Stimulated activated CD4-positive, alpha-beta T cell treated with anti-CD3 and anti-CD28 coated beads, Interleukin-2, amount 100 ng/mL, for 24 hours (primary cell): ENCODE data around the gene IP6K1.
A peak's percentile ranks its signal among the peaks of the same experiment; 100 is the strongest.
"Not testable (repeated sequence)": the region's sequence is repeated elsewhere in the genome, so short reads cannot be mapped to it uniquely, and the experiment has no call there.

Experiments
- DNase-seq, 2 donors: peaks; one replicate each; pipeline ENCODE4 v3.0.0-alpha.2; 2020

Gene IP6K1

DNA sequence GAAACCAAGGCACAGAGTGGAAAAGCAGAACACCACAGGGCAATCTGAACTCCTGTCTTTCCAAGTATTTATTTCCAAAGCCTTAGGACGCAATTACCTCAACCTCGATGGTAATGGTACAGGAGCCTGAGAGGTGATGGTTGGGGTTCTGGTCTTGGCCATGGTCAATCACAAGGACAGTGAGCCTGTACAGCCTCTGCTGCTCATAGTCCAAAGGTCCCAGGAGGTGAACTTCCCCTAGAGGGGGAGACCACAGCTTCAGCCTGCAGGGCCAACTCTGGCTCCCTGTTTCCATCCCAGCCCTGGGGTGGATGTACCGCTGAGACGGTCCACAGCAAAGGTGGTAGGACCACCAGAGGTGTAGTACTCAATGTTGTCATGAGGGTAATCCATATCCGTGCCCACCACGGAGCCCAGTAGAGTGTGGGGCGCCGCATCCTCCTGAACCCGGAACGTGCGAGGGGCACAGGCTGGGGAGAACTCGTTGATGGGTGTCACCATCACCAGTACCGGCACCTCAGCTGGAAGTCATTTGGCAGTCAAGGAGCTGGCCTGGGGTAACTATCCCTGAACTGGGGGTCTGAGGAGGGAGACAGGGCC is 7.2 kb upstream of the IP6K1 start:
- no peak for DNase-seq

DNA sequence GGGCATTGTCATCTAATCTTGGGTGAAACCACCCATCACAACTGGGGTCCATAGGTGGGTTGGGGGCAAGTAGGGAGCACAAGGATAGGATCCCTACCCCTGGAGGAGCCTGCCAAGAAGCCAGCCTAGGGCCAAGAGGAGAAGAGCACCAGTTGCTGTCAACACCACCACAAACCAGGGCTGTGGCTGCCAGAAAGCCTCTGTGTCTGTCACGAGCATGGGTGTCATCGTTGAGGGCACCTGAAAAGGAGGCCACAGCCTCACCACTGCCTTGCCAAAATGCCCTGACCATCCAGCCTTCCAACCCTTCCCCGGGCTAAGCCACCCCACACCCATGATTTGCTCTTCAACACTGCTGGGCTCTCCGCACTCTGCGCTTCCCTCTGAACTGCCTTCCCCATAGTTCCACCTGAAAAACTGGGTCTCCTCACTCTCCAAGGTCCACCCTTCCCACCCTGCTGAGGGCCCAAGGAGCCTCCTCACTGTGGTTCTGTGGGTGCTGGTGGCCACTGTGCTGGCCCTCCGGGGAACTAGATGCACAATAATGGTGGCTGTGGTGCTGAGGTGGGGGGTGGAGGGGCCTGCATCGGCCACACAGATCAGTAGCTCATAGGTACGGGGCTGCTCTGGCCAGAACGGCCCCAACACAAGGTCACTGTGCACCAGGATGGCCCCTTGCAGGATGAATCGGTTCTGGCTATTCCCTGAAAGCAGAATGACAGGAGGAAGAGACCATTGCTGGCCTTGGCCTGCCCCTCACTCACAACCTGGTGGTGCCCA is 6.2 kb upstream of the IP6K1 start:
- no peak for DNase-seq

DNA sequence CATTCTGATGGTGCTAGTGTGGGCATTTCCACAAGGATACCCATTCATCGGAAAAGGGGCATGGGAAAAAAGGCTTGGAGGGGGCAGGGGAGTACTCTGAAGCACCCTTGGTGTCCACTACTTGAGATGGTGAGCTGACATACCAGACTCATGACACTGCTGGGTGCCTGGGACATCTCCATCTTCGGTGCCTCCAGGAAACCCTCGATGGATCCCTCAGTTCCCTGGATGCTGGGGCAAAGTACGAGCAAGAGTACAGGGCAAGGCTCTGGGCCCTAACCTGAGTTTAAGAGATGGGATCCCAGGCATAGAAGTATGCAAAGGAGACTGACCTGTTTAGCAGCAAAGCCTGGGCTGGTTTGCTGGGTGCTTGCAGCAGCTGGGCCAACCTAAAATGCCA is 5.2 kb upstream of the IP6K1 start:
- DNase-seq, result no peak

DNA sequence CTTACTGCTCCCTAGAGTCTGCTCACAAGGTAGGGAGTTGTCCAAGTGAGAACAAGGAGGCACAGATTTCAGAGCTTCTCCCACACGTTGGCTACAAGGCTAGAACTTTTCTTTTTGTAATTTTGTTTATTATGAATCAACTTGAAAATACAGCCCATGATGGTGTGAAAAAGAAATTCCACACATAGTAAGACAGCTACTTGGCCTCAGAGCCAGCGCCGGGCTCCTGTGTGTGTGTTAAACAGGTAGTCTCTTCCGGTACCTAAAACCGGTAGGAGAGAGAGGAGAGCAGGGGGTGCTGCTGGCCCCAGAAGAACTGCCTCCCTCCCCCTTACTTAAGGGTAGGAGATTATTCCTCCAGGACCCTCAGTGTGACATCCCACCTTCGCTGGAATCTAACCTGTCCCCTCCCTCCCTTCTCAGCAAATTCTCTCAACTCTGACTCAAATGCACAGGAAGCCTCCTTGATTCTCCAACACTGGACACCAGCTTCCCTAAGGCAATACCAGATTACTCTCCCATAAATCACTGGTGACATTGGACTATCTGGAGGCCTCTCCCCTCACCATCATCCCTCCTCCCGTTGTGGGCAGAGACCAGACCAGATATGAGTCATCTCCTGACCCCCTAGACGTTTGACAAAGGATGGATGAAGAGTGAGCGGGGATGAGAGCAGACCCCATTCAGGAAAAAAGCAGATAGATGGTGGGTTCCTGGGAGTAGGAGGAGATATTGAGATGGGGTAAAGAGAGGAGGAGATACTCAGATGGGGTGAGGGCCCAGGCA is 4.5 kb upstream of the IP6K1 start:
- DNase-seq, result no peak

DNA sequence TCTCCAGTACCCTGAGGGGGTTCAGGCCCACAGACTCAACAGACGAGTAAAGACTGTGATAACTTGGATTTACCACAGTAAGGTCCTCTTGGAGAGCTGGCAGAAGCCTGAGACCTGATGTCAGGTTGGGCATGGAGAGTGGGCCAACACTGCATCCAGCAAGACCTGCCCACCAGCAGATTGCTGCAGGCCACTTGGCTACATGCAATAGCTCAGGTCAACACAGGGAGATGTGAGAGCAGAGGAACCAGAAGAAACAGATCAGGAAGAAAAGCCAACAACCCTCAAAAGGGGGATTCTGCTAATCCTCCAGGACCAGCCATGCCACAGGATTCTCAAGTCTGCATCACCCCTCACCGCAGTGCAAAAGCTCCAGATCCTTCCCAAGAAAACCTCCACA is 1.7 kb upstream of the IP6K1 start:
- no peak for DNase-seq

DNA sequence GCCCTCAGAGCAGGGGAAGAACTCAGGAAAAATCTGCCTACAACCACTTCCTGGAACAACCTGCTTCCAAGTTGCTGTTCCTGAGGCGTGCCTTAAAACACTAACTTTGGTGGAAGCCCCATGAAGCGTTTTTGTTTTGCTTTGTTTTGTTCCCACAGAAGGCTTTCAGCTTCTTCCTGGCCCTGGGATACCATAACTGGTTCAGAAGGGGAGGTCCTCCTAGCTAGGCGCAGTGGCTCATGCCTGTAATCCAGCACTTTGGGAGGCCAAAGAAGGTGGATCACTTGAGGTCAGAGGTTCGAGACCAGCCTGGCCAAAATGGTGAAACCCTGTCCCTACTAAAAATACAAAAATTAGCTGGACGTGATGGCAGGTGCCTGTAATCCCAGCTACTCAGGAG is 1.2 kb upstream of the IP6K1 start:
- DNase-seq, result no peak

DNA sequence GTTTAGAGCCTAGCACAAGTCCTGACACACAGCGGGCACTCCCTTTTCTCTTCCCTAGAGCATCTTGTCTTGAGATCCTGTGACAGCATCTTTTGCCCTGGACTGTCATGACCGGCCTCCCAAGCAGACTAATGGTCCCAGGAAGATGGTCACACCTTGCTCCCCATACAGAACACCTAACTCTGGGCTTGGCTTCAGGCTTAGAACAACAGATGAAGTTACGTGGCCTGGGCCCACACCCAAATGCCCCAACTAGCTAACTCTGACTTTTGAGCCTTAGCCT is 781 bp upstream of the IP6K1 start:
- DNase-seq, result no peak

DNA sequence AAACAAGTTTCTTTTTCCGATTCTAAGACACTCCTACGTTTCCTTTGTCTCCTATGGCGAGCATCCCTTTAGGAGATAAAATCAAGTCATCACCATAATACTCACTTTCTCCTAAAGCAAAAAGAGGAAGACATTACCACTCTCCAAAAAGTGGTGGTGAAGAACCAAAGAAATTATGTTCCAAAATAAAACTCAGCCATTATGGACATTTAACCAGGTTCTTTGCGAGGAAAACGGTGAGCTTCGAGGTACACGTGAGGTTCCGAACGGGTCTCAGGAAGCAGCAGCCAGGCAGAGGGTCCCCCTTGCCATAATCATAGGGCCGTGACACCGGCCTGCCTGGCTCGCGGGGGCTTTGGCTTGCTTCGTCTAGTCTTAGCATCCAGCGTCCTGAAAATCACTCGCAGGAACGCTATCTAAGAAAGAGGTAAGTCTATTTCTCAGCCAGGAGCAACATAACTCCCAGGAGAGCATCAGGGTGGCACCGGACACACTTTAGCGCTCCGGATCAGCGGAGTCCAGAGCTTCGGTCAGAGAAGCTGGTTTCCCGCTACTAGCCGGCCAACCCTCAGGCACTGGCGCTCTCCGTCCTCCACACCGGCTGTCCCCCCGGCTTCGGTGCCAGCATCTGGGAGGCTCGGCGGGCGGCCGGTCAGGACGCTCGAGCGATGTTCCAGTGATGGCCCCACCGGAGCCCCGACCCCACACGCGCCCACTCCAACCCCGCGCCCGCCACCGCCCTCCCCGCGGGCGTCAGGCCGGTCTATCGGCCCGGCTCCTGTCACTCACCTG is 581 bp downstream of the IP6K1 start:
- peak in 1 of 2 donors; percentile 36 for DNase-seq

DNA sequence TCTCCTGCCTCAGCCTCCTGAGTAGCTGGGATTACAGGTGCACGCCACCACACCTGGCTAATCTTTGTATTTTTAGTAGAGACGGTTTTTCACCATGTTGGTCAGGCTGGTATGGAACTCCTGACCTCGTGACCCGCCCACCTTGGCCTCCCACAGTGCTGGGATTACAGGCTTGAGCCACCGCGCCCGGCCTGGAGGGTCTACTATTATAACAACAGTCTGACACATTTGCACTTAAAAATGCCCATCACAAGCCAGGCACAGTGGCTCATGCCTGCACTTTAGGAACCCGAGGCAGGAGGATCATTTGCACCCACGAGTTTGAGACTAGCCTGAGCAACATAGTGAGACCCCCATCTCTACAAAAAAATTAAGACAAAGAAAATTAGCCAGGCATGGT is 4.1 kb downstream of the IP6K1 start:
- DNase-seq, result not testable (repeated sequence)

DNA sequence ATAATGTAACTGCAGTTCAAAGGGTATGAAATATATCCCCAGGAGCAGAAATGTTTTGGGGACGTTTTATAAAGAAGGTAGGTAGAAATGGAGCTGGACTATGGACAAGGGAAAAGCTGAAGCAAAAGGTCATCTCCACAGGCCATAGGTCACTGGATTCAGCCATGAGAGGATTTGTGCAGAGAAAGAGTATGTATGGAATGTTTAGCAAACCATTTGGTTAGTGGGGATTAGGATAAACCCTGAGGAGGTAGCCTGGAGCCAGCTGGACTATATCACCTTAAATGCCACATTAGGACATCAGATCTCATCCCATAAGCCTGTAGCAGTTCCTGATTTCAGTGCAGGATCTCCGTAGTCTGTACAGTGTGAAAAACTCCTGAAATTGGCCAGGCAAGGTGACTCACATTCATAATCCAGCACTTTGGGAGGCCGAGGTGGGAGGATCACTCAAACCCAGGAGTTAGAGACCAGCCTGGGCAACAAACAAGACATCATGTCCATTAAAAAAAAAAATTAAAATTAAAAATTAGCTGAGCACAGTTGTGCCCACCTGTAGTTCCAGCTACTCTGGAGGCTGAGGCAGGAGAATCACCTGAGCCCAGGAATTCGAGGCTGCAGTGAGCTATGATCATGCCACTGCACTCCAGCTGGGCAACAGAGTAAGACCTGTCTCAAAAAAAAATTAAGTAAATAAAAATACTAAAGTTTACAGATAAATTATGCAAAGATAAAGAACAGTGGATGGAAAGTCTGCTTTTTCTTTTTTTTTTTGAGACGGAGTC is 4.7 kb downstream of the IP6K1 start:
- DNase-seq, result no peak

DNA sequence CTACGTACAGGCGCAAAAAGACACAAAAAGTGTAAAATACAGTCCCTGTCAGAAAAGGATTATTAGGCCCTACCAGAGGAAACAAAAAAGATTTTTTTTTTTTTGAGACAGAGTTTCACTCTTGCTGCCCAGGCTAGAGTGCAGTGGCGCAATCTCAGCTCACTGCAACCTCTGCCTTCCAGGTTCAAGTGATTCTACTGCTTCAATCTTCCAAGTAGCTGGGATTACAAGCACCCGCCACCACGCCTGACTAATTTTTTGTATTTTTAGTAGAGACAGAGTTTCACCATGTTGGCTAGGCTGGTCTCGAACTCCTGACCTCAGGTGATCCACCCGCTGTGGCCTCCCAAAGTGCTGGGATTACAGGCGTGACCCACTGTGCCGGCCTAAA is 5.4 kb downstream of the IP6K1 start:
- DNase-seq, result not testable (repeated sequence)

DNA sequence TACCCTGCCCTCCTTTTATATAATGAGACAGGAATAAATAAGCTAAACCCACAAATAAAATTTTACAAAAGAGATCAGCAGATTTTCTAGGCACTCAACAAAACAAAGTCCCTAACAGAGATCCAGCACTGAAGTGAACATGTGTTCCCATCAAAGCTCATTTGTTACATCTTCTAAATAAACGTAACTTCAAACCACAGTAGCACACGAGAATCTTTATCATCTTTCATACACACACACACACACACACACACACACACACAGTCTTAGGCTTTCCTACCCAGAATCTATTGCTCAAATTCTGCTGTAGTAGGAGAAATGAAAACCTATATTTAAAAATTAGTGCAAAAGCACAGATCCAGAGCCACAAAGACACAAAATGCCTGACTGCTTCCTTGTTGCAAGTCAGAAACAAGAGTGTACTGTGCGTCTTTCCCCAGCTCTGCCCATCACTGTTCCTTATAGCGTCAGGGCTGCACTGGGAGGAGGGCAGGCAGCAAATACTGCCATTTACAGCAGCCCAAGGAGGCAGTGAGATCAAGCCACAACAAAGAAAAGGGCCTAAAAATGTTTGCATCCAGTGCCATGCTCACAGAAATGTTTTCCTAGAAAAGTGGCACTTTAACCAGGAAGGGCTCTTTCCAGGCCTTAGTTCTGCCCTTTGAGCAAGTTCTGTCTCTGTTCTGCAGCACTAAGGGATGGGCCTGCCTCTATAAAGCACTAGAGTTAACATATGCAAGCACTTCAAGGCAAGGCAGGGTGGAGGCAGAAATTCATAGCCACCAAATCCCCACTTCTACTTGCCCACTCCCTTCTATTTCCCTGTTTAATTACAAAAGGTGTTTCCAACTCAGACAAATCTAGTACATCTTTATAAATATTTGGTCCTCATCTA is 6.0 kb downstream of the IP6K1 start:
- no peak for DNase-seq

DNA sequence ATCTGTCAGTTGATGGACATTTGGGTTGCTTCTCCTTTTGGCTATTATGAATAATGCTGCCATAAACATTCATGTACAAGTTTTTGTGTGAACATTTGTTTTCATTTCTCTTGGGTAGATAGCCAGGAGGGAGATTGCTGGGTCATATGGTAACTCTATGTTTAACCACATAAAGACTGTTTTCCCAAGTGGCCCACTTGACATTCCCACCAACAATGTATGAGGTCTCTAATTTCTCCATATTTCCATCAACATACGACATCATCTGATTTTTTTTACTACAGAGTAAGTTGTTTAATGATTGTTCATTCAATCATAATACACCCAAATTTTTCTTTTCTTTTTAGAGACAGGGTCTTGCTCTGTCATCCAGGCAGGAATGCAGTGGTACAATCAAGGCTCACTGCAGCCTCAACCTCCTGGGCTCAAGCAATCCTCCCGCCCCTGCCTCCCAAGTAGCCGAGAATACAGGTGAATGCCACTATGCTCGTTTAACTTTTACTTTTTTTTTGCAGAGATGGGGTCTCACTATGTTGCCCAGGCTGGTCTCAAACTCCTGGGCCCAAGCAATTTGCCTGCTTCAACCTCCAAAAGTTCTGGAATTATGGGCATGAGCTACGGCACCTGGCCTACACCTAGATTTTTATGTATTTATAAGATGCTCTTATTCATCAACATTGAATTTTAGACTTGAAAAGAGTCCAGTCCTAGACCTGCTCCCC is 6.8 kb downstream of the IP6K1 start:
- no peak for DNase-seq

DNA sequence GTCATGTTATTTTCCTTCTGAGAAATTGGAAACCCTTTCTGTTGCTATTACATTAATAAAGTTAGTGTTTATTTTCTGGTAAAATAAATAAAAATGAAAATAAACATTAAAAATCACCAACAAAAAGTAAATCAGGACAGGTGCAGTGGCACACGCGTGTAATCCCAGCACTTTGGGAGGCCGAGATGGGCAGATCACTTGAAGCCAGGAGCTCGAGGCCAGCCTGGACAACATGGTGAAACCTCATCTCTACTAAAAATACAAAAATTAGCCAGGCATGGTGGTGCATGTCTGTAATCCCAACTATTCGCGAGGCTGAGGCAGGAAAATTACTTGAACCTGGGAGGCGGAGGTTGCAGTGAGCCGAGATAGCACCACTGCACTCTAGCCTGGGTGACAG is 10.2 kb downstream of the IP6K1 start:
- DNase-seq, result not testable (repeated sequence)

DNA sequence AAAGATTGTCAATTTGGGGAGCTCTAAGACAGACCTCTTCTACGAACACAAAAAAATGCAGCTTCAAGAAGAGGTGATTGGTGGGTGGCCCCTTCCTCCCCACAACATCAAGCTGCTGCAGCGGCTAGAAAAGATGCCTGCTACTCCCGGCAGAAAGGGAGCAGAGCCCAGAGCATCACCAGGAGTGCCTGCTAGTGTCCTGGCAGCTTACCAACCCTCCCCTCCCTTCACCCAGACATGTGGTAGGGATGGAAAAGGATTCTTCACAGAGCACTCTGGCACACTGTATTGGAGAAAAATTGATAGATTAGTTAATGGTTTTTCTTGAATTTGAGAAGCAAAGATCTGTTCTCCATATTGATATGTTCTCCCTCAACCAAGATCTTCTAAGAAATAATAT is 10.8 kb downstream of the IP6K1 start:
- DNase-seq, result no peak

DNA sequence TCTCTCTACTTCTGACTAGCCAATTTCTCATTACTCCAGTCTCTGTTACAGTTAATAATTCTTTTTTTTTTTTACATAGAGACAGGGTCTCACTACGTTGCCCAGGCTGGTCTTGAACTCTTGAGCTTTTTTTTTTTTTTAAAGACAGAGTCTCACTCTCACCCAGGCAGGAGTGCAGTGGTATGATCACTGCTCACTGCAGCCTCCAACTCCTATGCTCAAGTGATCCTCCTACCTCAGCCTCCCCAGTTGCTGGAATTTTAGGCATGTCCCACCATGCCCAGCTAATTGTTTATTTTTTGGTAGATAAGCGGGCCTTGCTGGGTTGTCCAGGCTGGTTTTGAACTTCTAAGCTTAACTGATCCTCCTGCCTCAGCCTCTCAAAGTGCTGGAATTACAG is 13.6 kb downstream of the IP6K1 start:
- no peak for DNase-seq

DNA sequence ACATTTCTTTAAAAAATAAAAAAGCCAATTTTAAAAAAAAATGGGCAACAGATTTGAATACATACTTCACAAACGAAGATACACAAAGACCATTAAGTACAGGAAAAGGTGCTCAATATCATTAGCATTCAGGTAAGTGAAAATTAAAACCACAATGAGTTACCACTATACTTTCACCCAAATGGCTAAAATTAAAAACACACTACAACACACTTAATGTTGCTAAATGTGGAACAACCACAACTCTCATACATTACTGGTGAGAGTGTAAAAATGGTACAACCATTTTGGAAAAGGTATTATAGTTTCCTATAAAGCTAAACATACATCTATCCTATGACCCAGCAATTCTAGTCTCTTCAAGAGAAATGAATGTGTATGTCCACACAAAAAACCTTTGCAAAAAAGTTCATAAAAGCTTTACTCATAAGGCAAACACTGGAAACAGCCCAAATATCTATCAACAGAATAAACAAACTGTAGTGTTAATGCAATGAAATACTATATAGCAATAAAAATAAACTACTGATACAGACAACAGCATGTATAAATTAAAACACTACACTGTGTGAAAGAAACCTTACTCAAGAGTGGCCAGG is 14.9 kb downstream of the IP6K1 start:
- no peak for DNase-seq

DNA sequence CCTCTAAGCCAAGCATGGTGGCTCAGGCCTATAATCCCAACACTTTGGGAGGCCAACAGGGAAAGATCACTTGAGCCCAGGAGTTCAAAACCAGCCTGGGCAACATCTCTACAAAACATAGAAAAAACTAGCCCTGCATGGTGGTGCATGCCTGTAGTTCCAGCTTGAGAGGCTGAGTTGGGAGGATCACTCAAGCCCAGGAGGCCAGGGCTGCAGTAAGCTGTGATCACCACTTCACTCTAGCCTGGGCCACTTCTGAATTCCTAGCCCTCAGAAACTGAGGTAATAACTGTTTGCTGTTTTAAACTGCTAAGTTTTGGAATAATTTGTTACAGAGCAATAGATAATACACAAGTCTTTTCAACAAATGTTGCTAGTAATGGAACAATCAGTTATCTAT is 16.4 kb downstream of the IP6K1 start:
- DNase-seq, result no peak

DNA sequence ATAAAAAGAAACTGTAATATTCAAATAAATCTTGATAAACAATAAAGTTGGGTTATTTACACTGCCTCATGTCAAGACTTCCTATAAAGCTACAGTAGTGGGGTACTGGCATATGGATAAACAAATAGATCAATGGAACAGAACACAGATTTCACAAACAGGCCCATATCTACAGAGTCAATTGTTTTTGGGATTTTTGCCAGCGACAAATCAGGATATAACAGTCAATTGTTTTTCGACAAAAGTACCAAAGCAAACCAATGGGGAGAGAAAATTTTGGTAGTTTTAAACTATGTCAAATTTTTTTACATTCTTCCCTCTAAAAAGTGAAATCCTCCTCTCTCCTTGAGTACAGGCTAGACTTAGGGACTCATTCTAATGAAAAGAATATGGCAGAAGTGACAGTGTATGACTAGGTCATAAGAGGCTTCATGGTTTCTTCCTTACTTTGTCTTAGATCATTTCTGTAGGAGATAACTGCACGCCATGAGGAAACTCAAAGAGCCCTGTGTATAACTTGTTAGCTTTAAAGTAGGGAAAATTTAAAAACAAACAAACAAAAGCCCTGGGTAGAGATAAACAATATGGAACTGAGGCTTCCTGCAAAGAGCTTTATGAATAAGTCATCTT is 16.9 kb downstream of the IP6K1 start:
- no peak for DNase-seq

DNA sequence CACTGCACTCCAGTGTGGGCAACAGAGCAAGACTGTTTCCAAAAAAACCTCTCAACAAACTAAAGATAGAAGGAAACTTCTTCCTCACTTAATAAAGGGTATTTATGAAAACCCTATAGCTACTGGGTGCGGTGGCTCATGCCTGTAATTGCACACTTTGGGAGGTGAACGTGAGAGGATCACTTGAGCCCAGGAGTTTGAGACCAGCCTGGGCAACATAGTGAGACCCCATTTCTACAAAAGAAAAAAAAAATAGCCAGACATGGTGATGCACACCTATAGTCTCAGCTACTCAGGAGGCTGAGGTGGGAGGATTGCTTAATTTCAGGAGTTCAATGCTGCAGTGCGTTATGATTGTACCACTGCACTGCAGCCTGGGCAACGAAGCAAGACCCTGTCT is 22.4 kb downstream of the IP6K1 start:
- no peak for DNase-seq
